Ovary (tissue), 9 donors: Measurements from ENCODE around the gene RAP1A. TPM values are rescaled to one million over a fixed set of nuclear protein-coding genes. Genes with fewer than 3 reads are reported as not detected.

ENCODE experiments used
- DNase-seq, 5 donors: peaks; one replicate each; pipeline ENCODE4 v3.0.0-alpha.2; 2019 to 2020
- H3K27ac ChIP-seq, 2 donors: fragments of 200-600 bp; one replicate each; pipeline versions ENCODE4 v1.5.1 to v1.8.0; 2019 to 2022
- H3K27me3 ChIP-seq: fragments of 200-600 bp; one replicate; pipeline ENCODE4 v1.8.0; 2022
- H3K36me3 ChIP-seq: fragments of 200-600 bp; sonication (generic); one replicate; pipeline ENCODE4 v1.5.1; 2019
- H3K4me1 ChIP-seq: one replicate; pipeline ENCODE4 v1.8.1; 2013; ENCODE audit warnings: mild to moderate bottlenecking, moderate library complexity; ENCODE audit not compliant: insufficient read depth
- H3K4me3 ChIP-seq: fragments of 200-600 bp; sonication (generic); one replicate; pipeline ENCODE4 v1.5.1; 2017
- H3K9me3 ChIP-seq, 2 donors: fragments of 200-600 bp in 1 of 2; sonication (generic) in 1 of 2; one replicate each; pipeline versions ENCODE4 v1.5.1 to v1.8.1; 2013 to 2019; ENCODE audit warnings: mild to moderate bottlenecking in 1 of 2, moderate library complexity in 1 of 2
- EP300 ChIP-seq: sonication (generic); formaldehyde crosslinking; IDR thresholded peaks from one replicate; pipeline ENCODE4 v1.6.1; 2017; ENCODE audit warnings: antibody characterized with exemption
- POLR2A ChIP-seq: fragments of 450-650 bp; IDR thresholded peaks from one replicate; pipeline ENCODE4 v1.6.1; 2017; ENCODE audit warnings: antibody characterized with exemption, mild to moderate bottlenecking, moderate library complexity
- WGBS, 3 donors: extraction: QIAGEN DNeasy Blood & Tissue Kit in 1 of 3; methylation state at CpG; one replicate each; pipeline versions ENCODE4 v1.1.5 to v1.1.7; 2013 to 2017; 5-methylcytosine and 5-hydroxymethylcytosine counted together
- intact Hi-C, 4 donors: fragments of 100-400 bp; cut with DNase I; formaldehyde crosslinking; loops; one replicate each; pipeline versions ENCODE4 v1.11.0 to v1.15.1; 2022 to 2023
- polyA plus RNA-seq, 2 donors: library from polyadenylated mRNA; stranded (reverse); fragments of 200-250 nt in 1 of 2; fragments of 350-450 nt in 1 of 2; fragmentation: Illumina TruSeq in 1 of 2; extraction: RNeasy Lipid Tissue Mini Kit (QIAGEN cat#74804) in 1 of 2; gene quantifications; one replicate each; pipeline ENCODE4 v1.2.3, GENCODE V29; 2013 to 2014
- total RNA-seq, 7 donors: library from RNA; depleted of rRNA in 2 of 7; stranded (reverse); fragments of >200 nt in 2 of 7; fragmentation: NEBNext Ultra II Directional in 3 of 7; extraction: Animal tissue kit (Norgen Biotek cat#: 25700) in 3 of 7; gene quantifications; one replicate each; pipeline versions ENCODE4 v1.1.0 to v1.2.4, GENCODE V29; 2016 to 2023
- TF ChIP-seq, protein P1 (sequence below), 3 donors: fragments of 450-650 bp in 2 of 3; fragments of 200-600 bp in 1 of 3; IDR thresholded peaks; one replicate each; pipeline versions ENCODE4 v1.5.1 to v1.8.0; 2016 to 2022; ENCODE audit warnings: antibody characterized with exemption in 3 of 3, mild to moderate bottlenecking in 1 of 3
- donor health status: DM: no; HTN: no; CAD: no; lungs with moderate emphysema.
- donor health status: DM: no; HTN: no; CAD: no.
- donor health status: Bipolar disorder and iron deficiency.
- donor health status: DM: yes; HTN: yes; CAD: no.
- donor health status: DM: no; HTN: no; CAD: no.
- donor health status: DM: yes; HTN: yes; CAD: no.

The RAP1A gene
- total and polyA plus RNA-seq, 9 donors, result 22.2 to 118 (median 59.1) TPM

DNA sequence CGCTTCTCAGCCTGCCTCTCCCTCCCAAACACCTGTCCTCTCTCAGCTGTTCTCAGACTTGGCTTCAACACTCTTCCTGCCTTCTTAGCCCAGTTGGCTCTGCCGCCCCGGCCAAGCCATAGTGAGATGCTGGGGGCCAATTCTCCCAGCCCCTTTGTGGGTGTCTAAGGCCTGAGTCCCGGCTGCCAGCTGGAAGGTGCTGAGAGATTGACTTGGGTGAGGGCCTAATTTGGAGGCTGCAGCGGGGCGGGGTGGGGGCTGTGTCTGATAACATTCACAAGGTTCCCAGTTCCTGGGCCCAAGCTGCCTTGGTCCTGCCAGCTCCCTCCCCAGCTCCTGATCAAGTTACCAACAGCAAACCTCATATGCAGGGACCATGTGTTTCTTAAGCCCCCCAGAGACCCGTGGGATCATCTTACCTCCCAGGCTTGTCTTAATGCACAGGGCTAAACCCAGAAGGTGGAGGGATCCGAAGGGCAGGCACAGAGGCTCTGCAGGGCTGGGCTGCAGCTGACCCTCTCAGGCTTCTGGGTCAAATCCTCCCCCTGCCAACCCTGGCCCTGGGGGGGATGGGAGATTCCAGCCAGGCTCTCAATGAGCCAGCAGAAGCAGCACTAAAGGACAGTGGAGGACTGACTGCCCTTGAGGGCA lies 109.8 kb downstream of the RAP1A start:
- Histone ChIP-seq H3K27ac (no peak overlapping the region), H3K4me3 (no peak overlapping the region), H3K4me1 (peaks cover 4% of the 10 kb centered on the region), H3K9me3 (no peaks in the 10 kb centered on the region), H3K27me3 (no peaks in the 10 kb centered on the region), H3K36me3 (no peaks in the 10 kb centered on the region)
- intact Hi-C loops, result no loop called here
- TF ChIP-seq, protein P1, sequence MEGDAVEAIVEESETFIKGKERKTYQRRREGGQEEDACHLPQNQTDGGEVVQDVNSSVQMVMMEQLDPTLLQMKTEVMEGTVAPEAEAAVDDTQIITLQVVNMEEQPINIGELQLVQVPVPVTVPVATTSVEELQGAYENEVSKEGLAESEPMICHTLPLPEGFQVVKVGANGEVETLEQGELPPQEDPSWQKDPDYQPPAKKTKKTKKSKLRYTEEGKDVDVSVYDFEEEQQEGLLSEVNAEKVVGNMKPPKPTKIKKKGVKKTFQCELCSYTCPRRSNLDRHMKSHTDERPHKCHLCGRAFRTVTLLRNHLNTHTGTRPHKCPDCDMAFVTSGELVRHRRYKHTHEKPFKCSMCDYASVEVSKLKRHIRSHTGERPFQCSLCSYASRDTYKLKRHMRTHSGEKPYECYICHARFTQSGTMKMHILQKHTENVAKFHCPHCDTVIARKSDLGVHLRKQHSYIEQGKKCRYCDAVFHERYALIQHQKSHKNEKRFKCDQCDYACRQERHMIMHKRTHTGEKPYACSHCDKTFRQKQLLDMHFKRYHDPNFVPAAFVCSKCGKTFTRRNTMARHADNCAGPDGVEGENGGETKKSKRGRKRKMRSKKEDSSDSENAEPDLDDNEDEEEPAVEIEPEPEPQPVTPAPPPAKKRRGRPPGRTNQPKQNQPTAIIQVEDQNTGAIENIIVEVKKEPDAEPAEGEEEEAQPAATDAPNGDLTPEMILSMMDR (IDR thresholded peaks at IDR 0.05), result no peak
- no peak for TF ChIP-seq POLR2A
- TF ChIP-seq EP300, result no peak
- WGBS, 3 donors, result 40 to 56% (median 48%) methylated on average over 8 of the region's 8 CpGs
- DNase-seq, result no peak

DNA sequence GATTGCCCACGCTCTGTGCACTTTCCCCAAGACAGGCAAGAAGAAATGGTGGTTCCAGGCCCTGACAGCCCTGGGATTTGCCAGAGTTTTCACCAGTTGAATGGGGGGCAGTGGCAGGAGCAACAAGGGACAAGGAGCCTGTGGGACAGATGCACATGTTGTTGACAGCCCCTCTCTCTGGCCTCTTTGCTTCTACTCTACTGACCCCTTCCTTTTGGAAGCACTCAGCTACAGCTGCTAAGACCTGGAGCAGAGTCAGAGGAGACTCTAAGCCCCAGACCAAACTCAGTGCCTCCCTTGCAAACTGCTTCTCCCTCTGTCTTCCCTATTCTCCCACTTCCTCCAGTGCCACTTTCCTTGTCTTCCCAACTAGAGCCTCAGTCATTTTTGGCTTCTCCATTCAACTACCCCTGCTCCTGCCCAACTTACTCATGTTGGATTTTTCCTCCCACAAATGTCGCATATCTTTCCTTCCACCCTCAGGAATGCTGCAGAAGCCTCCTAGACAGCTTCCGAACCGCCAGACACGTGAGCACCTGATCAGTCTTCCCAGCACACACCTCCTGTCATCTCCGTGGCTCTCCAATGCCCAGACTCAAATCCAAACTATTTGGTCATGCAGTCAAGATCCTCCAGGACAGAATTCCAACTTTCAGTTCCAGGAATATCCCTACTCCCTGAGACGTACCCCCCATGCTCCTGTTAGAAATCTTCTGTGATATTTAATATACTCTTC lies 110.5 kb downstream of the RAP1A start:
- intact Hi-C loops, result loop anchor here in 1 of 4 donors (10.0 kb wide), 1 partner anchor 105 kb away; no protein-coding TSS in a partner anchor
- H3K4me3 ChIP-seq, result no peak overlapping the region
- no peak for DNase-seq
- WGBS, 3 donors, result 77 to 83% (median 81%) methylated on average over 7 of the region's 7 CpGs
- no peaks in the 10 kb centered on the region for H3K27me3 ChIP-seq
- H3K27ac ChIP-seq, result no peak overlapping the region
- H3K36me3 ChIP-seq, result no peaks in the 10 kb centered on the region
- H3K9me3 ChIP-seq, result no peaks in the 10 kb centered on the region
- H3K4me1 ChIP-seq, result peaks cover 4% of the 10 kb centered on the region
- TF ChIP-seq, protein P1 (IDR thresholded peaks at IDR 0.05), result no peak
- TF ChIP-seq POLR2A (no peak), EP300 (no peak)

DNA sequence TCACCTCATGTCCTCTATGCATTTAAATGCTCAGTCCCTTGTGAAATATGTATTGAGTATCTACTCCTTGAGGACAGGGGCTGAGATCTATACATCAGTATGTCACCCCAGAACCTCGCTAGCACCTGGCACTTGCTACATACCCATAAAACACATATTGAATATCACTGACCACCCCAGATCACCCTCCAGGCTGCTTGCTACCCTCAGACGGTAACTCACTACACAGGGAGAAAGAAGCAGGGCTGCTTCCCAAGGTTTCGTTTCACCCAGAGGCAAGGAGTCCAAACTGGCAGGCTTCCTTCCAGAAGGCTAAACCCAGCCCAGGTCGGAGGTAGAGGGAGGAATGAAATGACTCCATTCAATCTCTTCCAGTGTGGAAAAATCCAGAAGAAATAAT lies 111.1 kb downstream of the RAP1A start:
- H3K36me3 ChIP-seq, result no peaks in the 10 kb centered on the region
- H3K27ac ChIP-seq, result no peak overlapping the region
- WGBS, 3 donors, result 72 to 76% (median 74%) methylated on average over 4 of the region's 4 CpGs
- H3K4me3 ChIP-seq, result no peak overlapping the region
- intact Hi-C loops, result loop anchor here in 1 of 4 donors (10.0 kb wide), 1 partner anchor 106 kb away; no protein-coding TSS in a partner anchor
- no peaks in the 10 kb centered on the region for H3K9me3 ChIP-seq
- no peak for DNase-seq
- no peaks in the 10 kb centered on the region for H3K27me3 ChIP-seq
- H3K4me1 ChIP-seq, result peaks cover 5% of the 10 kb centered on the region
- TF ChIP-seq, protein P1 (IDR thresholded peaks at IDR 0.05), result no peak
- no peak for TF ChIP-seq EP300
- no peak for TF ChIP-seq POLR2A

DNA sequence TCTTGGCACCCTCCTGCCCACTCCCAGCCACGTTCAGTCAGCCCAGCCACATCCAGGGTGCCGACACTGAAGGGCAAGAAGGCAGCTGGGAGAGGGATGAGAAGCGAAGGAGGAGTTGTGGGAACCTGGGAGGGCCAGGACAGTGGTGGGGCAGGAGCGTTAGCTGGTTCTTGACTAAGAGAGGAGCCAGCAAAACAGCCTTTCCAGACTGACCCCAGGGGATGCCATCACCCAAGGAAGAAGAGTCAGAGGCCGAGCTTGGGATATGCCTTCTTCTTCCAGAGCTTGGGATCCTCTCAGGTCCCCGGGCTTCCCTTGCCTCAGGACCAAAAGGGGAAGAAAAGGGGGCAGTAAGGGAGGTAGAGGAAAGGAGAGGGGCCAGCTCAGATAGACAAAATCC lies 112.4 kb downstream of the RAP1A start:
- intact Hi-C loops, result loop anchor here in 1 of 4 donors (10.0 kb wide), 1 partner anchor 107 kb away; no protein-coding TSS in a partner anchor
- TF ChIP-seq POLR2A, result no peak
- TF ChIP-seq, protein P1 (IDR thresholded peaks at IDR 0.05), result no peak
- no peak for TF ChIP-seq EP300
- Histone ChIP-seq H3K4me3 (no peak overlapping the region), H3K9me3 (no peaks in the 10 kb centered on the region), H3K27ac (no peak overlapping the region), H3K27me3 (no peaks in the 10 kb centered on the region), H3K4me1 (peaks cover 13% of the 10 kb centered on the region), H3K36me3 (no peaks in the 10 kb centered on the region)
- DNase-seq, result no peak
- WGBS, 3 donors, result 79 to 82% (median 80%) methylated on average over 6 of the region's 6 CpGs
